ENCODE data around the gene NPPB.

NPPB gene

GRCh38 chr1:11831945-11832725 is 26.6 kb downstream of the NPPB start:
- no peak for DNase-seq

GRCh38 chr1:11828511-11828910 is 30.2 kb downstream of the NPPB start:
- no peak for DNase-seq

GRCh38 chr1:11826946-11827345 is 31.8 kb downstream of the NPPB start:
- no peak for DNase-seq

DNA sequence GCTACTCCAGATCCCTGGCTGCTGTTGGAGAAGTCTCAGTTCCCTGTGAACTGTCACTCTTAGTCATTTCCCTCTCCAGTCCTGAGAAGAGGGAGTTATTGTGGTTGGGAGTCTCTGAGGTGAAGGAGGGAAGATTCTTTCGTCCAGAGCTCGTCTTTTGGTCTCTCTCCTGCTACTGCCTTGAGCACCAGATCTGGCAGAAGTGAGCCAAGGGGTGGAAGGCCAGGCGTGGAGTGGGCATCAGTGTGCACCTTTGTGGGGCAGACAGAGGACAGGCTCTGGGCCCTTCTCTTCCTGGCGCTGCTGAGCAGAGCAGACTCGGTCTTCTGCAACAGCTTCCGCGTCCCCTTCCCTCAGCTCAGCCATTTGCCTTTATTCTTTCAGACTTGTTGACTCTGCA is 33.6 kb downstream of the NPPB start:
- no peak for DNase-seq

GRCh38 chr1:11823366-11824137 is 35.2 kb downstream of the NPPB start:
- no peak for DNase-seq

- peak; percentile 14 for DNase-seq
These were observed 36.7 kb downstream of the NPPB start for GRCh38 chr1:11822091-11822490.

DNA sequence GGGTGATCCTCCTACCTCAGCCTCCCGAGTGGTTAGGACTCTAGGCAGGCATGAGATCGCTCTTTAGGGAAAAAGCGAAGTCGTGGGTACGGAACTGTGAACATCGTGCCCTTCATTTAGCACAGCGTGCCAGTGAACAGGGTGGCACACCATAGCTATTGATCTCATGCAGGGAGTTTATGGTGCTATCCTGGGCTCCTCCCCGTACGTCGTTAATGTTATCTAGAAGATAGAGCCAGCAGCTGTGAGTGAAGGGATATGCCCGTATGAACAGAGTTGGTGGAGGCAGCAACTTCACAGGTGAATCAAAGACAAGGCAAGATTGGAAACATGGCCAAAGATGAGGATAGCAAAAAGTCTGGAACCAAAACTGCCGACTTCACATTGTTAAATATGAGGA is 41.6 kb downstream of the NPPB start:
- DNase-seq = no peak

DNA sequence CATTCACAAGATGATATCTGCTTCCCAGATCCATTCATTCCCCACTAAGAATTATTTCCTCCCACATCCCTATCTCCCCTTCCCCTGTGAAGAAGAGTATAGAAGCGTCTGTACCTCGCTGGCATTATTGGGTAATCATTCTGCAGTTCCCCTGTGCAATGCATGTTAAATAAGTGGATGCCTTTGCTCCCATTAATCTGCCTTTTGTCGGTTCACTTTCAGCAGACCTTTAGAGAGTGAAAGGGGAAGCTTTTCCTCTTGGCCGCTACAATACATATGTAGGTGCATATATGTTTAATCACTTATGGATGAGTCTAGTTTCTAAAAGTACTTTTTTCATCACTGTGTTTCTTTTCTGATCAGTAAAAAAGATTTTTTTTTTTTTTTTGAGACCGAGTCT is 45.7 kb downstream of the NPPB start:
- DNase-seq = no peak
